HG03064 (cell line): ENCODE measurements around the gene IL6ST.
"Not testable (repeated sequence)": the region's sequence is repeated elsewhere in the genome, so short reads cannot be mapped to it uniquely, and the experiment has no call there.

Source experiments
- ATAC-seq: cut with Tn5 transposase; IDR thresholded peaks from one replicate; pipeline ENCODE4 v1.9.1; 2021; ENCODE audit warnings: low read depth; ENCODE audit not compliant: unreplicated experiment

The IL6ST gene

GRCh38 chr5:55994495-55994997 lies at the start of gene IL6ST:
Gene IL6ST, minus strand, starts transcription at chr5:55994963. Its CDS starts 18,685 bp downstream, at chr5:55976278.
- ATAC-seq = peak; percentile 33

GRCh38 chr5:56039985-56040384 lies 45.2 kb upstream of the IL6ST start:
- ATAC-seq = no peak

GRCh38 chr5:56038206-56038605 lies 43.4 kb upstream of the IL6ST start:
- ATAC-seq = not testable (repeated sequence)

- no peak for ATAC-seq
Measured at GRCh38 chr5:56037531-56038010, 42.8 kb upstream of the IL6ST start.

- ATAC-seq = not testable (repeated sequence)
Measured at GRCh38 chr5:56035394-56035793, 40.6 kb upstream of the IL6ST start.

GRCh38 chr5:56029871-56030630 lies 35.3 kb upstream of the IL6ST start:
- not testable (repeated sequence) for ATAC-seq

- ATAC-seq = no peak
Measured at GRCh38 chr5:56029457-56029856, 34.7 kb upstream of the IL6ST start.

GRCh38 chr5:56028708-56029107 lies 33.9 kb upstream of the IL6ST start:
- no peak for ATAC-seq

GRCh38 chr5:56026863-56027300 lies 32.1 kb upstream of the IL6ST start:
- peak; percentile 68 for ATAC-seq

- no peak for ATAC-seq
Measured at GRCh38 chr5:56025151-56025885, 30.6 kb upstream of the IL6ST start.

GRCh38 chr5:56024810-56025150 lies 30.0 kb upstream of the IL6ST start:
- no peak for ATAC-seq

GRCh38 chr5:56023296-56023695 lies 28.5 kb upstream of the IL6ST start:
- ATAC-seq = no peak

GRCh38 chr5:56019306-56020272 lies 24.8 kb upstream of the IL6ST start:
- ATAC-seq = no peak

- no peak for ATAC-seq
Measured at GRCh38 chr5:56018832-56019231, 24.1 kb upstream of the IL6ST start.

- not testable (repeated sequence) for ATAC-seq
Measured at GRCh38 chr5:56014701-56015100, 19.9 kb upstream of the IL6ST start.

GRCh38 chr5:56013939-56014338 lies 19.2 kb upstream of the IL6ST start:
- ATAC-seq = not testable (repeated sequence)

GRCh38 chr5:56012281-56012963 lies 17.7 kb upstream of the IL6ST start:
- ATAC-seq = peak; percentile 94

- peak; percentile 16 for ATAC-seq
Measured at GRCh38 chr5:56011835-56012234, 17.1 kb upstream of the IL6ST start.

GRCh38 chr5:56010431-56010830 lies 15.7 kb upstream of the IL6ST start:
- no peak for ATAC-seq

GRCh38 chr5:56006600-56006999 lies 11.8 kb upstream of the IL6ST start:
- no peak for ATAC-seq
